ENCODE measurements around the gene SCMH1.

The SCMH1 gene

GRCh38 chr1:41010345-41010744, 231.8 kb downstream of the SCMH1 start:
- Histone ChIP-seq H3K9ac (ENCODE audit: low read length) (no peak overlapping the region), H3K36me3 (ENCODE audit: control insufficient read depth, low read depth, low read length) (peaks cover 91% of the 10 kb centered on the region), H3K4me1 (ENCODE audit: control insufficient read depth, low read depth, low read length) (no peaks in the 10 kb centered on the region), H3K27me3 (ENCODE audit: control insufficient read depth, insufficient read depth, low read length) (no peaks in the 10 kb centered on the region), H3K4me3 (ENCODE audit: low read length) (no peak overlapping the region), H3K27ac (ENCODE audit: low read length) (no peak overlapping the region), H3K9me3 (ENCODE audit: control insufficient read depth, low read depth, low read length) (no peaks in the 10 kb centered on the region)

GRCh38 chr1:41009466-41009865, 232.6 kb downstream of the SCMH1 start:
- Histone ChIP-seq H3K27ac (ENCODE audit: low read length) (no peak overlapping the region), H3K9ac (ENCODE audit: low read length) (no peak overlapping the region), H3K4me3 (ENCODE audit: low read length) (no peak overlapping the region), H3K9me3 (ENCODE audit: control insufficient read depth, low read depth, low read length) (no peaks in the 10 kb centered on the region), H3K36me3 (ENCODE audit: control insufficient read depth, low read depth, low read length) (peaks cover 98% of the 10 kb centered on the region), H3K27me3 (ENCODE audit: control insufficient read depth, insufficient read depth, low read length) (no peaks in the 10 kb centered on the region), H3K4me1 (ENCODE audit: control insufficient read depth, low read depth, low read length) (no peaks in the 10 kb centered on the region)

- H3K36me3 ChIP-seq (ENCODE audit: control insufficient read depth, low read depth, low read length), result peaks cover 100% of the 10 kb centered on the region
- no peak overlapping the region for H3K27ac ChIP-seq (ENCODE audit: low read length)
These were observed 234.9 kb downstream of the SCMH1 start for GRCh38 chr1:41006942-41007865.

DNA sequence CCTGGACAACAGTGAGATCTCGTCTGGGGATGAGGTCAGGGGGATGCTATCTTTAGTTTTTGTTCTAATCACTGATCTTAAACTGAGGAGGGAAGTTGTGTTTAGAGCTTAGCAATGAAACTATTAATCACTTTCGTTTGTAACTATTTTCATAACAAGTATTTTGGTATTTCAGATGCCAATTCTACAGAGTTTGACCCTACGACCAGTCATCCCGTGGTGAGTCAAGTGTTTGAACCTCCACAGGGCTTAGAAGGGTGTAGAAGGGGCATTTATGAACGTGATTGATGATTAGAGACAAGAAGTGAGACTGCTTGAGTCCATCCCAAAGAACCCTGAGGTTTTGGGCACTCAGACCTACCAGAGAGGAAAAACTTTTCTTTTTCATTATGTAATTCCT, 236.2 kb downstream of the SCMH1 start:
- H3K36me3 ChIP-seq (ENCODE audit: control insufficient read depth, low read depth, low read length), result peaks cover 100% of the 10 kb centered on the region
- no peak overlapping the region for H3K9ac ChIP-seq (ENCODE audit: low read length)
- no peaks in the 10 kb centered on the region for H3K4me1 ChIP-seq (ENCODE audit: control insufficient read depth, low read depth, low read length)
- H3K27me3 ChIP-seq (ENCODE audit: control insufficient read depth, insufficient read depth, low read length), result no peaks in the 10 kb centered on the region
- H3K27ac ChIP-seq (ENCODE audit: low read length), result no peak overlapping the region
- H3K4me3 ChIP-seq (ENCODE audit: low read length), result no peak overlapping the region
- H3K9me3 ChIP-seq (ENCODE audit: control insufficient read depth, low read depth, low read length), result no peaks in the 10 kb centered on the region

More at GRCh38 chr1:41006942-41007865, 234.9 kb downstream of the SCMH1 start:
- Histone ChIP-seq H3K4me1 (ENCODE audit: control insufficient read depth, low read depth, low read length) (no peaks in the 10 kb centered on the region), H3K4me3 (ENCODE audit: low read length) (no peak overlapping the region), H3K27me3 (ENCODE audit: control insufficient read depth, insufficient read depth, low read length) (no peaks in the 10 kb centered on the region), H3K9me3 (ENCODE audit: control insufficient read depth, low read depth, low read length) (no peaks in the 10 kb centered on the region), H3K9ac (ENCODE audit: low read length) (no peak overlapping the region)

GRCh38 chr1:41003640-41004220, 238.4 kb downstream of the SCMH1 start:
- no peaks in the 10 kb centered on the region for H3K9me3 ChIP-seq (ENCODE audit: control insufficient read depth, low read depth, low read length)
- H3K36me3 ChIP-seq (ENCODE audit: control insufficient read depth, low read depth, low read length), result peaks cover 98% of the 10 kb centered on the region
- H3K9ac ChIP-seq (ENCODE audit: low read length), result no peak overlapping the region
- H3K4me3 ChIP-seq (ENCODE audit: low read length), result no peak overlapping the region
- no peaks in the 10 kb centered on the region for H3K27me3 ChIP-seq (ENCODE audit: control insufficient read depth, insufficient read depth, low read length)
- H3K4me1 ChIP-seq (ENCODE audit: control insufficient read depth, low read depth, low read length), result no peaks in the 10 kb centered on the region
- H3K27ac ChIP-seq (ENCODE audit: low read length), result no peak overlapping the region

DNA sequence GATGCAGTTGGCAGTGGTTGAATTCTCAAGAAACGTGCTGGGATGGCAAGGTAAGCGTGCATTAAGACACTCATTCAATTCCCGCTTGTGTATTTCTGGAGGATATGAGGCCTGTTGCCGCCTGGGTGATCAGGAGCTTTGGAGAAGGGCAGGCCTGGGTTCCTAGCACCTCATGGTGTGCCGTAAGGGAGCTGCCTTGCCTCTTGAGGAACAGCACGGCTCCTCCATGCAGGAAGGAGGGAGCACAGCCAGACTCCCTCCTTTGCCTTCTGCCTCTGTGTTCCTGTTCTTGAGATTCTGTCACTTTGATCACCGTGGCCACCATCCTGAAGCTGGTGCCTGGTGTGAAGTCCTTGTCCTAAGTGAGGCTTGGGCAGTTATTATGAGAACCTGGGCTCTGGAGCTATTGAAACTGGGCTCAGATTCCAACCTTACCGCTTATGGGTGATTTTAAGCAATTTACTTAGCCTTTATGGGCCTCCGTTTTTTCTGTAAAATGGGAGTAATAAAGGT, 238.9 kb downstream of the SCMH1 start:
- Histone ChIP-seq H3K36me3 (ENCODE audit: control insufficient read depth, low read depth, low read length) (peaks cover 98% of the 10 kb centered on the region), H3K4me3 (ENCODE audit: low read length) (no peak overlapping the region), H3K27ac (ENCODE audit: low read length) (no peak overlapping the region), H3K4me1 (ENCODE audit: control insufficient read depth, low read depth, low read length) (no peaks in the 10 kb centered on the region), H3K9me3 (ENCODE audit: control insufficient read depth, low read depth, low read length) (no peaks in the 10 kb centered on the region), H3K9ac (ENCODE audit: low read length) (no peak overlapping the region), H3K27me3 (ENCODE audit: control insufficient read depth, insufficient read depth, low read length) (no peaks in the 10 kb centered on the region)

GRCh38 chr1:40998668-40999067, 243.4 kb downstream of the SCMH1 start:
- H3K4me3 ChIP-seq (ENCODE audit: low read length), result no peak overlapping the region
- H3K4me1 ChIP-seq (ENCODE audit: control insufficient read depth, low read depth, low read length), result no peaks in the 10 kb centered on the region
- H3K9me3 ChIP-seq (ENCODE audit: control insufficient read depth, low read depth, low read length), result no peaks in the 10 kb centered on the region
- H3K27me3 ChIP-seq (ENCODE audit: control insufficient read depth, insufficient read depth, low read length), result no peaks in the 10 kb centered on the region
- no peak overlapping the region for H3K9ac ChIP-seq (ENCODE audit: low read length)
- peaks cover 97% of the 10 kb centered on the region for H3K36me3 ChIP-seq (ENCODE audit: control insufficient read depth, low read depth, low read length)
- H3K27ac ChIP-seq (ENCODE audit: low read length), result no peak overlapping the region

- H3K27ac ChIP-seq (ENCODE audit: low read length), result no peak overlapping the region
- H3K4me3 ChIP-seq (ENCODE audit: low read length), result no peak overlapping the region
- no peaks in the 10 kb centered on the region for H3K27me3 ChIP-seq (ENCODE audit: control insufficient read depth, insufficient read depth, low read length)
- H3K9me3 ChIP-seq (ENCODE audit: control insufficient read depth, low read depth, low read length), result no peaks in the 10 kb centered on the region
- H3K36me3 ChIP-seq (ENCODE audit: control insufficient read depth, low read depth, low read length), result peaks cover 95% of the 10 kb centered on the region
- no peaks in the 10 kb centered on the region for H3K4me1 ChIP-seq (ENCODE audit: control insufficient read depth, low read depth, low read length)
- H3K9ac ChIP-seq (ENCODE audit: low read length), result no peak overlapping the region
These were observed 245.0 kb downstream of the SCMH1 start for GRCh38 chr1:40997096-40997495.

GRCh38 chr1:40989066-40989465, 253.0 kb downstream of the SCMH1 start:
- Histone ChIP-seq H3K4me1 (ENCODE audit: control insufficient read depth, low read depth, low read length) (no peaks in the 10 kb centered on the region), H3K27me3 (ENCODE audit: control insufficient read depth, insufficient read depth, low read length) (no peaks in the 10 kb centered on the region), H3K9me3 (ENCODE audit: control insufficient read depth, low read depth, low read length) (no peaks in the 10 kb centered on the region), H3K36me3 (ENCODE audit: control insufficient read depth, low read depth, low read length) (peaks cover 98% of the 10 kb centered on the region), H3K4me3 (ENCODE audit: low read length) (no peak overlapping the region), H3K9ac (ENCODE audit: low read length) (no peak overlapping the region), H3K27ac (ENCODE audit: low read length) (no peak overlapping the region)

DNA sequence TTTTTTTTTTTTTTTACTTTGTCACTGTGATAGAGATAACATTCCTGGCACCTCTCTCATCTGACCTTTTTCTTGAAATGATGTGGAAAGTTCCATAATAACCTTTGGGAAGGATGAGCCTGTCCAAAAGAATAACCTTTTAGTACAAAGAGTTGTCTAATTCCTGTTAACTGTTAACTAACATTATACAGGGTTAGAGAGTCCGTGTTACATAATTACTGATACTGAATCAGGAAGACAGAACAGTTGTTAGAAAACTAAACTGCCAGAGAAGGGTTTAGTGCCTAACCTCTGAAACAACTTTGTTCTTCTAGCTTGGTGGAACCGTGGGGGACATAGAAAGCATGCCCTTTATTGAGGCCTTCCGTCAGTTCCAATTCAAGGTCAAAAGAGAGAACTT, 253.8 kb downstream of the SCMH1 start:
- H3K9me3 ChIP-seq (ENCODE audit: control insufficient read depth, low read depth, low read length), result no peaks in the 10 kb centered on the region
- no peaks in the 10 kb centered on the region for H3K4me1 ChIP-seq (ENCODE audit: control insufficient read depth, low read depth, low read length)
- no peak overlapping the region for H3K9ac ChIP-seq (ENCODE audit: low read length)
- no peak overlapping the region for H3K27ac ChIP-seq (ENCODE audit: low read length)
- H3K36me3 ChIP-seq (ENCODE audit: control insufficient read depth, low read depth, low read length), result peaks cover 98% of the 10 kb centered on the region
- no peak overlapping the region for H3K4me3 ChIP-seq (ENCODE audit: low read length)
- no peaks in the 10 kb centered on the region for H3K27me3 ChIP-seq (ENCODE audit: control insufficient read depth, insufficient read depth, low read length)

DNA sequence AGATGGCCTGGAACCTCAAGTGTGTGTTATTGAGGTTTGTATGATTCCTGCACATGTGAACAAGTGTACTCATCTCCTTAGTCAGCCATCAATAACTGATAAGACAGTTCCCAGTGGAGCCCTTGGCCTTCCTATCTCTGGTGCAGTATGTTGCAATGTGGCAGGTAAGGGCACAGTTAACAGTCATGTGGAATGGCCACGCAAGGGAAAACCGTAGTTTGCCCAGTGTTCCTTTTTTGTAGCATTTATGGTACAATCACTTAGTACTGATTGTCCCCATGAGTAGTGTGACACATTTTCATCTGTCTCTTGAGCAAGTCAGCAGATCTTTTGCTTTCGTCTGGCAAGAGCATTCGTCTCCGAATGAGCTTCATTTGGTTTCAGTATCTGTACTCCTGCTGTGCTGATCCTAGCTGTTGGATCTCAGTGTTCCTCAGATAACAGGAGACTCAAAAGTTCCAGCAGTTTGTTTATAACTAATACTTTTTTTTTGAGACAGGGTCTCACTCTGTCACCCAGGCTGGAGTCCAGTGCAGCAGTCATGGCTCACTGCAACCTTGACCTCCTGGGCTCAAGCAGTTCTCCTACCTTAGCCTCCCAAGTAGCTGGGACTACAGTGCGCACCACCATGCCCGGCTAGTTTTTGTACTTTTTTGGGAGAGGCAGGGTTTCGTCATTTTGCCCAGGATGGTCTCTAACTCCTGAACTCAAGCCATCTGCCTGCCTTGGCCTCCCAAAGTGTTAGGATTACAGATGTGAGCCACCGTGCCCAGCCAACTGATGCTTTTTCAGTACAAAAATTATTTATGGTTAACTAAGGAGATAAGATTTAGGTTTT, 254.4 kb downstream of the SCMH1 start:
- Histone ChIP-seq H3K27me3 (ENCODE audit: control insufficient read depth, insufficient read depth, low read length) (no peaks in the 10 kb centered on the region), H3K9me3 (ENCODE audit: control insufficient read depth, low read depth, low read length) (no peaks in the 10 kb centered on the region), H3K9ac (ENCODE audit: low read length) (no peak overlapping the region), H3K4me3 (ENCODE audit: low read length) (no peak overlapping the region), H3K27ac (ENCODE audit: low read length) (no peak overlapping the region), H3K36me3 (ENCODE audit: control insufficient read depth, low read depth, low read length) (peaks cover 95% of the 10 kb centered on the region), H3K4me1 (ENCODE audit: control insufficient read depth, low read depth, low read length) (no peaks in the 10 kb centered on the region)

Data from iPS-18a (cell line).